Measurements from ENCODE around the gene C9orf85.

Gene C9orf85

DNA sequence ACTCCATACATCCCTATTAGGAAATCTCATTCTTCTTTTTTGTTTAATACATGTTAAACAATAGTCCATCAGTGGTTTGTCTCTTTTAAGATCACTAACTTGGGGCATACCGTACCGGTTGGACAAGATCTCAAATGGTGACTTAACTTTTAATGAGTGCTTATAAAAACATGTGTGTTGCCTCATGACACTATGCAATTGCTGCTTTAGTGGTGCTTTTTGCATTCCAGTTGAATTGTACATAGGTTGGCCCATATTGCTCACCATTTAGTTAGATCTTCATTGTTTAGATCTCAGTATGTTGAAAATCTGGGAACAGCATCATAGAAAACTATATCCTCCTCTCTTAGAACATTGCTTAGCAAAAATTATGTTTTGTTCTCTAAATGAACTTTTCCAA, 17.8 kb downstream of the C9orf85 start:
- TF ChIP-seq ZFX (IDR thresholded peaks at IDR 0.05; ENCODE audit: borderline replicate concordance) = no peak
- TF ChIP-seq, protein P1, sequence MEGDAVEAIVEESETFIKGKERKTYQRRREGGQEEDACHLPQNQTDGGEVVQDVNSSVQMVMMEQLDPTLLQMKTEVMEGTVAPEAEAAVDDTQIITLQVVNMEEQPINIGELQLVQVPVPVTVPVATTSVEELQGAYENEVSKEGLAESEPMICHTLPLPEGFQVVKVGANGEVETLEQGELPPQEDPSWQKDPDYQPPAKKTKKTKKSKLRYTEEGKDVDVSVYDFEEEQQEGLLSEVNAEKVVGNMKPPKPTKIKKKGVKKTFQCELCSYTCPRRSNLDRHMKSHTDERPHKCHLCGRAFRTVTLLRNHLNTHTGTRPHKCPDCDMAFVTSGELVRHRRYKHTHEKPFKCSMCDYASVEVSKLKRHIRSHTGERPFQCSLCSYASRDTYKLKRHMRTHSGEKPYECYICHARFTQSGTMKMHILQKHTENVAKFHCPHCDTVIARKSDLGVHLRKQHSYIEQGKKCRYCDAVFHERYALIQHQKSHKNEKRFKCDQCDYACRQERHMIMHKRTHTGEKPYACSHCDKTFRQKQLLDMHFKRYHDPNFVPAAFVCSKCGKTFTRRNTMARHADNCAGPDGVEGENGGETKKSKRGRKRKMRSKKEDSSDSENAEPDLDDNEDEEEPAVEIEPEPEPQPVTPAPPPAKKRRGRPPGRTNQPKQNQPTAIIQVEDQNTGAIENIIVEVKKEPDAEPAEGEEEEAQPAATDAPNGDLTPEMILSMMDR (IDR thresholded peaks at IDR 0.05) = no peak
- peak overlapping the region; percentile 19; the same call in 1 of the 2 replicates for H3K27ac ChIP-seq

DNA sequence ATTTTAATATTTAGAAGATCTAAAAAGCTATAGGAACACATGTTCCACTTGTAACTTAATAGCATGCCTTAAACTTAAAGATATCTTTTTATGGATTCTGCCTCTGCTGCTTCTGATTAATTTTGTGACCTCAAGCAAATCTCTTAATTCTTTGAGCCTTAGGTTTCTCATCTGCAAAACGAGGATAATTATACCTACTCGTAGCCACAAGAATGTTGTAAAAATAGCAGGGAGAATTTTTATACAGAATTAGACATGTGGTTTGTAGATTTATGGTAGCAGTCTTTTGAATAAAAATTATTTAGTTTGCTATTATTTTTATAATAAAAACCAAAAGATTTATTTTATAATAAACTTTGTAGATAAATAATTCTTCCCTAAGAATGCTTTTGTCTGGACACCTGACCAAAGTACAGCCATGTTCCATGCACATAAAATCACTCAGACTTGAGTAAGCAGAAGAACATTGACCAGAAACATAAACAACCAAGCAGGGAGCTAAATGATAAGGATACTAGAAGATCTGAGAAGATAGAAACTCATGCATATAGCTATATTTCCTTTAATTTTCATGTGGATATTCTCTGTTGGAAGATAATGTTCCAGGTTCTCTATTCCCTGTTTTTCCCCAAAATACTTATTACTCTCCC, 18.5 kb downstream of the C9orf85 start:
- TF ChIP-seq, protein P1 (IDR thresholded peaks at IDR 0.05) = no peak
- TF ChIP-seq ZFX (IDR thresholded peaks at IDR 0.05; ENCODE audit: borderline replicate concordance) = no peak
- H3K27ac ChIP-seq = no peak overlapping the region

DNA sequence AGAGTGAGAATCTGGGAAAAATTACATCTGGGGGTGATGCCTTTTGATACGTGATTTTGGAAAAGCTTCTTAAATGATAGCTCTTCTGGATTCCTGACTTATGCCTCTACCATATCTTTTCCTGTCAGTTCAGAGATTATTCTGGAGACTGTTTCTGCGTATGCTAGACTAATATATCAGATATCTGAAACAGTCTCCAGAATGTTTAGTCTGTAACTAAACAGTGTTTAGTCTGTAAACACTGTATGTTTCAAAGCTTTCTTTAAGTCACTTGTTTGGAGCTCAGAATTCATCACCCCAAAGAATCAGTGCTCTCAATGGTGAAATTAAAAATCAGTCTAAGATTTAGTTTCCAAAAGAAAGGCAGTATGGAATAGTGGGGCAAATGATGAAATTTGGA, 19.7 kb downstream of the C9orf85 start:
- no peak overlapping the region for H3K27ac ChIP-seq
- TF ChIP-seq, protein P1 (IDR thresholded peaks at IDR 0.05) = no peak
- no peak for TF ChIP-seq ZFX (IDR thresholded peaks at IDR 0.05; ENCODE audit: borderline replicate concordance)

DNA sequence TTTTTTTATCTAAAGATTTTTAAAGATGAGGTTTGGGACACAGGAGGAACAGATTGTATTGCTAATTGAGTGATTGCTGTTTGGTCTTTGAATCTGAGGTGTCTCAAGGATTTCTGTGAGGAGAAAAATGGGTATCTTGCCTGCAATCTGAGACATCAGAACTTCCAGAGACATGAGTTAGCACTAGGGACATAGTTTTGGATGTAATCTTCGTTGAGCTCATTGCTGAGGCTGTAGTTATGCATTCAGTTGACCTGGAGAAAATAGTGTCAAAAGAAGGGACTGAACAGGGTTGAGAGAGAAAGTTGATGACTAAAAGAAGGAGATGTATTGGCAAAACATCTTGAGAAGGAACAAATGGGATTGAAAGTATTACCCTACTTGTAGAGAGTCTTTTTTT, 24.6 kb downstream of the C9orf85 start:
- no peak overlapping the region for H3K27ac ChIP-seq
- TF ChIP-seq, protein P1 (IDR thresholded peaks at IDR 0.05) = no peak
- TF ChIP-seq ZFX (IDR thresholded peaks at IDR 0.05; ENCODE audit: borderline replicate concordance) = no peak

DNA sequence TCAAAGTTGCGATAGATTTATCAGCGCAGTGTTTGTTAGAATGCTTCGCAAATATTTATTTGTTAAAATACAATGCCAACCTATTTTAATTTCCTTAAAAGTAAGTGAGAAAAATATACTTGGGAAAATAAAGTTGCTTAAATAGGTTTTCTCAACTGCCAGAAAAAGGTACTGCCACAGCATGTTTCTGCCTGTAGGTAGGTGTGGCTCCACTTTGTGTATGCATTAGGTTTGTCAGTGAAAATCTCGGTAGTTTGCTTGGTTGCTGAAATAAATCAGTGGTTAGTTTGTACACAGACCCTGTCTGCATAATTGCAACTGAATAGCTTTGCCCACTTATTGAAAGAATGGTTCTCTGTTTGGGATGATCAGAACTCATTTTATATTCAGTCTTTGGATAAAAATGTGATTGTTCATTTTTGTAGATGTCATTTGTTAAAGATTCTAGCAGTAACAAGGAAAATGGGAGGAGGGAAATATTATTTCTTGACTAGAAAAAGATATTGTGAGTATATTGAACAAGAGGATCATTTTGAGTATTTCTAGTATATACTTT, 25.7 kb downstream of the C9orf85 start:
- TF ChIP-seq, protein P1 (IDR thresholded peaks at IDR 0.05) = no peak
- TF ChIP-seq ZFX (IDR thresholded peaks at IDR 0.05; ENCODE audit: borderline replicate concordance) = no peak
- H3K27ac ChIP-seq = no peak overlapping the region

DNA sequence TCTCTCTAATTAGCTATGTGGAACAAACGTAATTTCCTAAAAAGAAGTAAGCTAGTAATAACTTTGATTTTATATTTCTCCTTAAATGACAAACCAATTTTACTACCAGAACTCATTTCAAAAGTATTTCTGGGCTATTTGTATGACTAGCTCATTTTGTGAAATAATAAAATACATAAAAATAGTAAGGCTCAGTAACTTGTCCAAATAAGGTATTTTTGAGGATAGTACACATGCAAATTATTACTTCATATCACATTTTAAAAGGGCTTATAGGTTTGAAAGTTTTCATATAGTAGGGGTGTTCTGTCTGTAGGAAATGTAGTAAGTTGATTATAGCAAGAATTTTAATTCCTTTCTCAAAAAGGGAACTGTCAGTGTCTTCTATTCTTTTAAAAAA, 26.5 kb downstream of the C9orf85 start:
- no peak overlapping the region for H3K27ac ChIP-seq
- TF ChIP-seq ZFX (IDR thresholded peaks at IDR 0.05; ENCODE audit: borderline replicate concordance) = no peak
- TF ChIP-seq, protein P1 (IDR thresholded peaks at IDR 0.05) = no peak

DNA sequence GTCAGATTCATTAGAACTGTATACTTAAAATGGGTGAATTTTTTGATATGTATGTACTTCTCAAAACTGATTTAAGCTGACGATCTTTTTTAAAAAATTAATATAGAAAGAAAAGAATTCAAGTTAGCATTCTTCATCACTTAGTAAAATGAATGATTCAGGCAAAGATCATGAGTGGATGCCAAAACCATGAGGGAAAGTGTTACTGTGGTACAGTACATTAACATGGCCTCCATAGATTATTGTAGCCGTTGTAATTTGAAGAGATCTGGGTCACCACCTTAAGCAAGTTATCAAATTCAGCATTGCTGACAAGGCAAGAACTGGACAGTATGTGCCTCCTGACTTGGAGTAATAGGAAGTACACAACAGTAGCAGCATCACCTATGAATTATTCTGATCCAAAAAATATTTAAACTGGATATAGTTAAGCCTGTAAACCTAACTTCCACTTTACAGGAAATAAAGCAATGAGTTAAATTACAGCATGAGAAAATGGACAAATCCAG, 29.7 kb downstream of the C9orf85 start:
- TF ChIP-seq, protein P1 (IDR thresholded peaks at IDR 0.05) = no peak
- TF ChIP-seq ZFX (IDR thresholded peaks at IDR 0.05; ENCODE audit: borderline replicate concordance) = no peak
- H3K27ac ChIP-seq = no peak overlapping the region

All from 22Rv1 (cell line).